H1 (cell line): ENCODE results near the gene ZNF101. TPM values are rescaled to one million over a fixed set of nuclear protein-coding genes. Genes with fewer than 3 reads are reported as not detected.
A peak's percentile ranks its signal among the peaks of the same experiment; 100 is the strongest.

ENCODE experiments used
- CTCF ChIA-PET: fragments of 300-600 bp; sonication (Branson Sonifier 250); formaldehyde crosslinking; loops from one replicate; lab custom pipeline; 2021; ENCODE audit not compliant: partially characterized antibody; lab: Charles Lee
- POLR2A ChIA-PET: fragments of 300-600 bp; sonication (Branson Sonifier 250); formaldehyde crosslinking; loops from one replicate; lab custom pipeline; 2021; ENCODE audit warnings: inconsistent platforms; ENCODE audit not compliant: partially characterized antibody; lab: Charles Lee
- DNase-seq, 2 experiments: peaks; one replicate each; pipeline versions ENCODE4 v3.0.0 to v3.0.0-alpha.2; 2010 to 2022; ENCODE audit warnings: low spot score in 2 of 2, low read depth in 1 of 2, mixed read lengths in 1 of 2
- FAIRE-seq: peaks from 2 replicates; lab custom pipeline; 2011; peaks lifted over from hg19 to GRCh38; lab: Jason Lieb, UNC
- H2AFZ ChIP-seq: 2 replicates; pipeline ENCODE4 v1.8.1; 2012; ENCODE audit warnings: low read length, inconsistent platforms
- H2AK5ac ChIP-seq: 2 replicates; pipeline ENCODE4 v1.6.1; 2013; ENCODE audit warnings: low read depth, low read length
- H2BK120ac ChIP-seq: replicated peaks from 2 replicates; pipeline ENCODE3; 2013; ENCODE audit warnings: low read depth, low read length, inconsistent platforms
- H2BK12ac ChIP-seq: 2 replicates; pipeline ENCODE4 v1.6.1; 2013; ENCODE audit warnings: low read depth, low read length
- H2BK15ac ChIP-seq: 2 replicates; pipeline ENCODE4 v1.6.1; 2013; ENCODE audit warnings: low read length
- H2BK20ac ChIP-seq: 2 replicates; pipeline ENCODE4 v1.6.1; 2013; ENCODE audit warnings: low read length
- H2BK5ac ChIP-seq: 2 replicates; pipeline ENCODE4 v1.6.1; 2013; ENCODE audit warnings: low read depth, low read length
- H3K14ac ChIP-seq: 2 replicates; pipeline ENCODE4 v1.6.1; 2013; ENCODE audit warnings: inconsistent platforms; ENCODE audit not compliant: insufficient read length
- H3K18ac ChIP-seq: 2 replicates; pipeline ENCODE4 v1.6.1; 2013; ENCODE audit warnings: low read length; ENCODE audit errors: extremely low read depth
- H3K23ac ChIP-seq: 2 replicates; pipeline ENCODE4 v1.6.1; 2013; ENCODE audit warnings: inconsistent platforms; ENCODE audit not compliant: insufficient read length
- H3K23me2 ChIP-seq: 2 replicates; pipeline ENCODE4 v1.6.1; 2013; ENCODE audit warnings: low read depth, low read length
- H3K27ac ChIP-seq: 2 replicates; pipeline ENCODE4 v1.6.1; 2011; ENCODE audit warnings: low read depth, low read length, inconsistent platforms
- H3K27me3 ChIP-seq, 4 experiments: replicated peaks in 1 of 4; 1 replicate in 1 of 4; 2 replicates in 3 of 4; pipeline versions ENCODE4 v1.6.1 to v1.8.1; 2011 to 2013; ENCODE audit warnings: low read length in 3 of 4, mild to moderate bottlenecking in 3 of 4, inconsistent platforms in 2 of 4, mixed read lengths in 2 of 4, moderate library complexity in 1 of 4; ENCODE audit not compliant: control insufficient read depth in 3 of 4, insufficient read depth in 3 of 4; ENCODE audit errors: extremely low read depth in 1 of 4
- H3K36me3 ChIP-seq, 4 experiments: 2 replicates each; pipeline versions ENCODE4 v1.6.1 to v1.8.1; 2011 to 2013; ENCODE audit warnings: mild to moderate bottlenecking in 4 of 4, low read length in 3 of 4, moderate library complexity in 2 of 4, control low read depth in 1 of 4, inconsistent platforms in 1 of 4; ENCODE audit not compliant: insufficient read depth in 4 of 4, control insufficient read depth in 2 of 4
- H3K4ac ChIP-seq: replicated peaks from 2 replicates; pipeline ENCODE3; 2013; ENCODE audit warnings: low read length, low read depth, mixed read lengths, inconsistent platforms; ENCODE audit not compliant: insufficient read length
- H3K4me1 ChIP-seq, 4 experiments: replicated peaks in 1 of 4; 1 replicate in 1 of 4; 2 replicates in 3 of 4; pipeline versions ENCODE4 v1.6.1 to v1.8.1; 2011 to 2013; ENCODE audit warnings: low read length in 3 of 4, inconsistent platforms in 2 of 4, mixed read lengths in 1 of 4; ENCODE audit not compliant: insufficient read depth in 4 of 4, control insufficient read depth in 3 of 4
- H3K4me2 ChIP-seq, 2 experiments: 2 replicates each; pipeline versions ENCODE4 v1.6.1 to v1.8.1; 2011 to 2013; ENCODE audit warnings: low read depth in 2 of 2, low read length in 2 of 2, control low read depth in 1 of 2, inconsistent platforms in 1 of 2, mild to moderate bottlenecking in 1 of 2; ENCODE audit not compliant: insufficient read depth in 1 of 2
- H3K4me3 ChIP-seq, 4 experiments: fragments of 200-600, 300-600 bp in 1 of 4; sonication (generic), shearing (Covaris generic), sonication (Bioruptor Twin) in 1 of 4; 2 replicates each; pipeline versions ENCODE4 v1.5.1 to v1.8.1; 2011 to 2016; ENCODE audit warnings: low read length in 4 of 4, low read depth in 3 of 4, control low read depth in 2 of 4, inconsistent platforms in 2 of 4, mild to moderate bottlenecking in 2 of 4, mixed read lengths in 1 of 4, moderate library complexity in 1 of 4; ENCODE audit not compliant: insufficient read depth in 2 of 4; ENCODE audit errors: extremely low read depth in 1 of 4
- H3K56ac ChIP-seq: replicated peaks from 2 replicates; pipeline ENCODE3; 2013; ENCODE audit warnings: low read depth, mild to moderate bottlenecking, mixed read lengths, low read length, inconsistent platforms; ENCODE audit not compliant: insufficient read length
- H3K79me1 ChIP-seq: 2 replicates; pipeline ENCODE4 v1.6.1; 2013; ENCODE audit warnings: low read depth, low read length, control low read depth
- H3K79me2 ChIP-seq, 2 experiments: 2 replicates each; pipeline versions ENCODE4 v1.6.1 to v1.8.1; 2012 to 2013; ENCODE audit warnings: low read length in 2 of 2, mild to moderate bottlenecking in 2 of 2, inconsistent platforms in 1 of 2; ENCODE audit not compliant: insufficient read depth in 2 of 2, control insufficient read depth in 1 of 2
- H3K9ac ChIP-seq, 4 experiments: replicated peaks in 1 of 4; 1 replicate in 1 of 4; 2 replicates in 3 of 4; pipeline versions ENCODE4 v1.6.1 to v1.8.1; 2011 to 2013; ENCODE audit warnings: low read depth in 3 of 4, low read length in 3 of 4, control low read depth in 2 of 4, mild to moderate bottlenecking in 2 of 4, moderate library complexity in 2 of 4, inconsistent platforms in 1 of 4; ENCODE audit errors: extremely low read depth in 1 of 4
- H3K9me3 ChIP-seq, 2 experiments: 2 replicates each; pipeline versions ENCODE4 v1.6.1 to v1.8.1; 2012 to 2013; ENCODE audit warnings: mild to moderate bottlenecking in 2 of 2, moderate library complexity in 2 of 2, control low read depth in 1 of 2, inconsistent platforms in 1 of 2, low read depth in 1 of 2, low read length in 1 of 2, mixed read lengths in 1 of 2; ENCODE audit not compliant: insufficient read depth in 2 of 2
- H4K20me1 ChIP-seq, 2 experiments: replicated peaks in 1 of 2; 2 replicates each; pipeline versions ENCODE3 to v1.8.1; 2011 to 2013; ENCODE audit warnings: inconsistent platforms in 2 of 2, low read length in 2 of 2, mild to moderate bottlenecking in 1 of 2; ENCODE audit not compliant: insufficient read depth in 2 of 2, control insufficient read depth in 1 of 2
- H4K5ac ChIP-seq: 2 replicates; pipeline ENCODE4 v1.6.1; 2013; ENCODE audit warnings: low read length, low read depth, mixed read lengths, inconsistent platforms; ENCODE audit not compliant: insufficient read length
- H4K8ac ChIP-seq: 2 replicates; pipeline ENCODE4 v1.8.0; 2013; ENCODE audit warnings: mild to moderate bottlenecking, moderate library complexity, low read length, inconsistent platforms; ENCODE audit not compliant: insufficient read depth; ENCODE audit errors: extremely low read depth
- H4K91ac ChIP-seq: replicated peaks from 2 replicates; pipeline ENCODE3; 2013; ENCODE audit warnings: low read length, mixed read lengths, inconsistent platforms; ENCODE audit not compliant: insufficient read length
- CBX8 ChIP-seq: fragments of 300-800, 300-1000 bp; sonication (generic); IDR thresholded peaks from 2 replicates; pipeline ENCODE4 v1.7.1; 2016; ENCODE audit warnings: low read depth, low read length, borderline replicate concordance
- HDAC2 ChIP-seq, 2 experiments: fragments of 300-600 bp in 1 of 2; sonication (generic) in 1 of 2; IDR thresholded peaks; 2 replicates each; pipeline ENCODE4 v1.6.1; 2011 to 2012; ENCODE audit warnings: low read depth in 2 of 2, low read length in 2 of 2, mild to moderate bottlenecking in 2 of 2, moderate library complexity in 2 of 2, borderline replicate concordance in 1 of 2, inconsistent platforms in 1 of 2
- MAX ChIP-seq: IDR thresholded peaks from 2 replicates; pipeline ENCODE4 v1.6.1; 2012; ENCODE audit warnings: inconsistent platforms
- RAD21 ChIP-seq, 2 experiments: IDR thresholded peaks in 1 of 2; conservative IDR thresholded peaks in 1 of 2; 2 replicates each; pipeline ENCODE4 v1.6.1; 2011; ENCODE audit warnings: low read depth in 2 of 2, low read length in 2 of 2, improper control_type of control experiment in 1 of 2, inconsistent platforms in 1 of 2, mild to moderate bottlenecking in 1 of 2, moderate library complexity in 1 of 2
- SP2 ChIP-seq: IDR thresholded peaks from 2 replicates; pipeline ENCODE4 v1.6.1; 2012; ENCODE audit warnings: mild to moderate bottlenecking, low read length, inconsistent platforms
- ZNF274 ChIP-seq: IDR thresholded peaks from 2 replicates; pipeline ENCODE4 v1.7.0; 2012; ENCODE audit warnings: low read length, borderline replicate concordance; ENCODE audit errors: extremely low read depth
- WGBS, 2 experiments: shearing (Covaris generic) in 1 of 2; methylation state at CpG; one replicate each; pipeline versions ENCODE4 v1.1.6 to v1.1.7; 2013 to 2015; ENCODE audit warnings: low lambda C conversion rate in 2 of 2, mixed read lengths in 2 of 2, inconsistent platforms in 1 of 2, low coverage in 1 of 2, missing lambda C conversion rate in 1 of 2; ENCODE audit not compliant: insufficient replicate concordance in 2 of 2, insufficient coverage in 1 of 2, insufficient read length in 1 of 2; ENCODE audit errors: extremely low coverage in 1 of 2, missing lambda C conversion rate in 1 of 2; 5-methylcytosine and 5-hydroxymethylcytosine counted together
- polyA plus RNA-seq, 7 experiments: library from polyadenylated mRNA; depleted of rRNA in 3 of 7; stranded (reverse) in 5 of 7; unstranded in 2 of 7; fragments of >200 nt in 5 of 7; fragments of 200-250 nt in 2 of 7; gene quantifications; 1 replicate in 5 of 7; 2 replicates in 1 of 7; 4 replicates in 1 of 7; pipeline versions ENCODE4 v1.2.1 to v1.2.3, GENCODE V29; 2011 to 2013; ENCODE audit warnings: missing spikeins in 2 of 7, mixed read lengths in 2 of 7
- total RNA-seq: library from RNA; stranded (reverse); fragmentation: NEBNext Ultra II Directional; extraction: Animal tissue kit (Norgen Biotek cat#: 25700); gene quantifications from 2 replicates; pipeline ENCODE4 v1.2.1, GENCODE V29; 2021

Gene ZNF101
- total and polyA plus RNA-seq, 2 of the 8 experiments (the other 6 are each of a cell fraction or from before 2014, with no cell fraction given) = 13.0 to 50.9 TPM

- ChIA-PET CTCF (interaction anchor here (0.5 to 5.7 kb wide), 4 partner anchors 66 to 119 kb away, joined by 3 to 38 read pairs (median 4); no protein-coding TSS in a partner anchor), POLR2A (interaction anchor here (0.9 to 3.8 kb wide), 6 partner anchors 10 to 140 kb away, joined by 4 to 20 read pairs (median 4); partner anchors contain the start of gene ZNF101)
- no peak for FAIRE-seq
- Histone ChIP-seq H2BK5ac (no peak overlapping the region), H3K23me2 (no peaks in the 10 kb centered on the region), H3K36me3 (peaks cover 37 to 84% (median 70%) of the 10 kb centered on the region in 4 experiments), H3K79me2 (no peaks in the 10 kb centered on the region), H4K8ac (peak overlapping the region; percentile 57), H2AK5ac (no peak overlapping the region), H3K27ac (no peak overlapping the region), H3K4ac (no peak overlapping the region), H2BK15ac (no peak overlapping the region), H3K79me1 (0 out of 2 replicates have a peak, but pooled peaks cover 2% of the 10 kb centered on the region), H3K9ac (no peak overlapping the region), H3K4me2 (no peak overlapping the region), H2BK20ac (no peak overlapping the region), H4K91ac (no peak overlapping the region), H3K27me3 (no peaks in the 10 kb centered on the region), H3K23ac (no peak overlapping the region), H2BK12ac (no peak overlapping the region), H4K20me1 (peaks cover 7 to 22% of the 10 kb centered on the region in 2 experiments), H3K56ac (no peak overlapping the region), H2AFZ (no peak overlapping the region), H4K5ac (no peak overlapping the region), H3K18ac (no peak overlapping the region), H3K9me3 (no peaks in the 10 kb centered on the region), H3K4me1 (no peaks in the 10 kb centered on the region), H3K14ac (no peak overlapping the region), H2BK120ac (no peak overlapping the region), H3K4me3 (no peak overlapping the region)
- TF ChIP-seq CBX8 = no peak
- no peak for TF ChIP-seq MAX
- no peak for TF ChIP-seq ZNF274
- no peak for TF ChIP-seq HDAC2 (IDR thresholded peaks at IDR 0.05; ENCODE audit: borderline replicate concordance in 1 of 2, low read depth in 2 of 2, low read length in 2 of 2)
- TF ChIP-seq RAD21 (IDR thresholded peaks at IDR 0.05 in 1 of 2, conservative IDR thresholded peaks at IDR 0.05 in 1 of 2; ENCODE audit: low read depth in 2 of 2, low read length in 2 of 2) = no peak
- no peak for TF ChIP-seq SP2
- WGBS, 2 experiments = 88% methylated on average over 9 of the region's 9 CpGs; no CpG with 5 or more reads in 1 of the 2 experiments
- DNase-seq = no peak
These were observed 18.3 kb upstream of the ZNF101 start for GRCh38 chr19:19650331-19650730.
